ENCODE data around the gene ASIC1. TPM values are rescaled to one million over a fixed set of nuclear protein-coding genes. Genes with fewer than 3 reads are reported as not detected.

ASIC1 gene
- total RNA-seq, 8 experiments from 2014 or later, result 1.3 to 14.5 (median 7.6) TPM

DNA sequence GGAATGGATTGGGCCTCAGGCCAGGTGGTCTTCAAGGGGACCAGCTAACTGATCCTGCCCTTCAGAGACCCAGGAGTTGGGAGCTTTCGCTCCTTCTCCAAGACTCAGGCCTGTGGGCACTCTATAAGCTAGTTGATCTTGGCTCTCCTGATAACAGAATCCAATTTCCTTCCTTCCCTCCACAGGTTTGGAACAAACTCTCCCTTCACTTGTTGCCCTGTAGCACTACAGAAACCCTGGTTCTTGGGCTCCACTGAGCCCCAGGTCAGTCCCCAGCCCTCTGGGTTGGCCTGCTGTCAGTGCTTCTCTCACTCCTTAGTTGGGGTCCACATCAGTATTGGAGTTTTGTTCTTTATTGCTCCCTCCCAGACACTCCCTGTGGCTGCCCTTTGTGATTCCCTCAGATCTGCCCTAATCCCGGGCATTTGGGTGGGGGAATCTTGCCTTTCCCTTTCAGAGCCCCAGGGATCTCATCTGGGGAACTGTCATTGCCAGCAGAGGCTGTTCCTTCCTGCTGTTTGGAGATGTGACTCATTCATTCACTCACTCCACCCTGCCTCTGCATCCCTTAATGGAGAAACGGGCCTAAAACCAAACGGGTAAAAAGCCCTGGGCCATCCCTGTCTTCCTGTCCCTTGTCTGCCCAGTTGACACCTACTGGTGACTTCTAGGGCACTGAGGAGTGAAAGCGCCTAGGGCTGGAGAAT lies 42.1 kb downstream of the ASIC1 start:
- 10 to 88% (median 39%) methylated on average over 1 to 2 of the region's 5 CpGs; no CpG with 5 or more reads in 6 of the 10 experiments for WGBS, 10 experiments
- Histone ChIP-seq H3K27ac (no peak overlapping the region), H3K4me3 (no peak overlapping the region), H3K4me1 (replicated peaks in 1 of 2) (peaks cover 8 to 11% of the 10 kb centered on the region in 2 donors)
- in situ Hi-C loops (cut with MboI; ENCODE audit: low pct_unique_long_range_greater_than_20kb in 2 of 9, low sequenced_read_pairs in 9 of 9, unreplicated experiment in 9 of 9), result no loop called here
- ATAC-seq (replicated peaks in 6 of 8), result peak in 3 of 8 experiments; percentile 46 to 92 (median 90)

DNA sequence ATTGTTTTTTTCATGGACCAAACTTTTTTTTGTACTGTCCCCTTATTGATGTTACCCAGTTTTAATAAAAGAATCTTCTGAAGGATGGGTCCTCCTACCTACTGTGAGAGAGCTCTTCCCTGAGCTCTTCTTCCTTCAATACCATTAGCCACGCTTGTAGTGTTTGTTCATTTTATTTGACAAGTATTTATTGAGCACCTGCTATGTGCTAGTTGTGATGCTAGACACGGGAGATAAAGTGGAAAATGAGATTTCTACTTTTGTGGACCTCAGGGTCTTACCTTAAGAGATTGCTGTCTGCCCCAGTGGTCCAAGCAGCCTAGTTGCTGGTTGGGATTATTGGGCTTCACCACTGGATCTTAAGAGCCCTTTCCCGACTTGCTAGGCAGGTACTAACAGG lies 43.2 kb downstream of the ASIC1 start:
- no peak for ATAC-seq (replicated peaks in 6 of 8)
- in situ Hi-C loops (cut with MboI; ENCODE audit: low pct_unique_long_range_greater_than_20kb in 2 of 9, low sequenced_read_pairs in 9 of 9, unreplicated experiment in 9 of 9), result no loop called here
- 79 to 100% (median 98%) methylated on average over 1 to 3 of the region's 3 CpGs; no CpG with 5 or more reads in 2 of the 10 experiments for WGBS, 10 experiments
- no peak overlapping the region for H3K27ac ChIP-seq
- H3K4me1 ChIP-seq (replicated peaks in 1 of 2), result peaks cover 8 to 11% of the 10 kb centered on the region in 2 donors
- no peak overlapping the region for H3K4me3 ChIP-seq

DNA sequence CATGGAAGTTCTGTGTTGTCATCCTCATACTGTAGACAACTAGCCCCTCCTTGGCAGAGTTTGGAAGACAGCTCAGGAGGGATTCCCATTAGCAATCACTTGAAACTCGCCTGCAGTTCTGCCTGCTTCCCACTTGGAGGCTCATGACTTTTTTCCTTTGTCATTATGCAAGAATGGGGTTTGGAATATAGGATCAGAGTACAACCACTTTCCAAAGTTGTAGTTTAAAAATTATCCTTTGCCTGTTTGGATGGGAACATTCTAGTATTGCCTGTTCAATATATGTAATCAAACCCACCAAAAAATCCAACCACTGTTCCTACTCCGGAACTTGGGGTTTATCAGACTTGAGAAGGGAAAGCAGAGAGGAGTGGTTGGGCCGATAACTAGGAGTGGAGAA lies 44.3 kb downstream of the ASIC1 start:
- Histone ChIP-seq H3K27ac (no peak overlapping the region), H3K4me1 (replicated peaks in 1 of 2) (peaks cover 8 to 15% of the 10 kb centered on the region in 2 donors), H3K4me3 (no peak overlapping the region)
- in situ Hi-C loops (cut with MboI; ENCODE audit: low pct_unique_long_range_greater_than_20kb in 2 of 9, low sequenced_read_pairs in 9 of 9, unreplicated experiment in 9 of 9), result no loop called here
- WGBS, 10 experiments, result 0 to 100% (median 80%) methylated on average over 1 to 3 of the region's 3 CpGs; no CpG with 5 or more reads in 3 of the 10 experiments
- peak in 4 of 8 experiments; percentile 3 to 27 (median 10) for ATAC-seq (replicated peaks in 6 of 8)

DNA sequence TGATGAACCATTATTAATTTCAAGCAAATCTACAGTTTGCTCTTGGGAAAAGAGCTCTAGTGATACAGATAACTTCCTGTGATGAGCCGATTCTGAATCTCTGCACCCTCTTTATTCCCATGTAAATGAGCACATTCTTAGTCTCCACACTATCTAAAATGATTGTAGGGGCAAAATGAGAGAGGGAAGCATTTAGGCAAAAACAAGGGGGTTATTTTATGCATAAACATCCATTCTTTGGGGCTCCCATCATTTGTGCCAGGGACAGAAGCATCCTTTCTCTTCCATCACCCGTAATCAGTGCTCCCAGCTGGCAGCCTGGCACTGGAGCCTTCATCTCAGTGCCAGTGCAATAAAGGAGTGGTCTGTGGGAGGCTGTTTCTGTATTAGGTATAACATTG lies 44.7 kb downstream of the ASIC1 start:
- 76 to 100% (median 100%) methylated on average over 1 to 2 of the region's 2 CpGs; no CpG with 5 or more reads in 3 of the 10 experiments for WGBS, 10 experiments
- H3K4me3 ChIP-seq, result no peak overlapping the region
- H3K27ac ChIP-seq, result no peak overlapping the region
- ATAC-seq (replicated peaks in 6 of 8), result no peak
- peaks cover 8 to 15% of the 10 kb centered on the region in 2 donors for H3K4me1 ChIP-seq (replicated peaks in 1 of 2)
- in situ Hi-C loops (cut with MboI; ENCODE audit: low pct_unique_long_range_greater_than_20kb in 2 of 9, low sequenced_read_pairs in 9 of 9, unreplicated experiment in 9 of 9), result no loop called here

DNA sequence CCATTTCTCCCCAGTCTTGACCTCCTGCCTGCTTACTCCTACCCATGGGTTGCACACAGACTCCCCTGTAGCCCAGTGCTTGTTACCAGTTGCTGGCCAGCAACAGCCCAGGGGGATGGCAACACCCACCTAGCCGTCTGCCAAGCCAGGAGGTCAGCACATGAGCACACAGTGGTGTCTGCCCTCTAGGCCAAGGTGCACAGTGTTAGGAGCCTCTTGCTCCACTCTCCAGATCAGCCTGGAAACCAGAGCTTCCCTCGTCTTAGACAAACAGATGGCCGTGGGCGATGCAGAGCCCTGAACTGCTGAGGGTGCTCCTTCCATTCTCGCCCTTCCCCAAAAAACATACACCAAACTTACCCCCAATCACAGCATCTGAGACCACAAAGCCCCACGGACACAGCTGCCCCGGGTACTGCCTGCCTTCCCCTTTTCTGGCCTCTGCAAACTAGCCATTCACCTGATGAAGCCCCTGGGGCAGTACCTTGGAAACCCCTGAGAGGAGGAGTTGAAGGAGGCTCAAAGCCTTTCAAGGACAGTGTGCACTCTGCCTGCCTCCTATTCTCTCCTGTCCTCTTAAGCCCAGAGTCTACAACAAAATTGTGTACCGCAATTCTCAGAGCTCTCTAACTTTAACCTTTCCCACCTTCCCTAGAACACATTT lies 45.4 kb downstream of the ASIC1 start:
- H3K4me3 ChIP-seq, result no peak overlapping the region
- peaks cover 8 to 15% of the 10 kb centered on the region in 2 donors for H3K4me1 ChIP-seq (replicated peaks in 1 of 2)
- WGBS, 10 experiments, result 89 to 97% methylated on average over 5 to 7 of the region's 8 CpGs; no CpG with 5 or more reads in 8 of the 10 experiments
- in situ Hi-C loops (cut with MboI; ENCODE audit: low pct_unique_long_range_greater_than_20kb in 2 of 9, low sequenced_read_pairs in 9 of 9, unreplicated experiment in 9 of 9), result no loop called here
- no peak for ATAC-seq (replicated peaks in 6 of 8)
- no peak overlapping the region for H3K27ac ChIP-seq

DNA sequence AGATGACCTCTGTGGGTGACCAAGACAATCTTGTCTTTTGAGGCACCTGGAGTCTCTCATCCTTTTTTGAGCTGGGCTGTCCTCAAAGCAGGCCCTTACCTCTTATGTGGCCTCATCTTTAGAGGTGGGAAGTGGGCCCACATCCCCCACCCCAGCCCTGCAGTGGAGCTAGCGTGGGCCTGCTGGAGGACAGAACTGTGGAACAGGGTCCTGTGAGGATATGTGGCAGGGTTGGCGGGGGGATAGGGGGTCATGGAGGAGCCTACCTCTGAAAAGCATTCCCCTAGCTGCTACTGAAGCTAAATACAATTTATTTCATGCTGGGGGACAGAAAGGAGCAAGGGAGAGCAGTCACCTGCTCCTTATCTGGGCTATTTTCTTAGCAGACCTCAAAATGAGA lies 46.0 kb downstream of the ASIC1 start:
- in situ Hi-C loops (cut with MboI; ENCODE audit: low pct_unique_long_range_greater_than_20kb in 2 of 9, low sequenced_read_pairs in 9 of 9, unreplicated experiment in 9 of 9), result no loop called here
- Histone ChIP-seq H3K4me1 (replicated peaks in 1 of 2) (peaks cover 8 to 15% of the 10 kb centered on the region in 2 donors), H3K27ac (no peak overlapping the region), H3K4me3 (no peak overlapping the region)
- WGBS, 10 experiments, result 100% methylated on average over 1 of the region's 2 CpGs; no CpG with 5 or more reads in 7 of the 10 experiments
- no peak for ATAC-seq (replicated peaks in 6 of 8)

DNA sequence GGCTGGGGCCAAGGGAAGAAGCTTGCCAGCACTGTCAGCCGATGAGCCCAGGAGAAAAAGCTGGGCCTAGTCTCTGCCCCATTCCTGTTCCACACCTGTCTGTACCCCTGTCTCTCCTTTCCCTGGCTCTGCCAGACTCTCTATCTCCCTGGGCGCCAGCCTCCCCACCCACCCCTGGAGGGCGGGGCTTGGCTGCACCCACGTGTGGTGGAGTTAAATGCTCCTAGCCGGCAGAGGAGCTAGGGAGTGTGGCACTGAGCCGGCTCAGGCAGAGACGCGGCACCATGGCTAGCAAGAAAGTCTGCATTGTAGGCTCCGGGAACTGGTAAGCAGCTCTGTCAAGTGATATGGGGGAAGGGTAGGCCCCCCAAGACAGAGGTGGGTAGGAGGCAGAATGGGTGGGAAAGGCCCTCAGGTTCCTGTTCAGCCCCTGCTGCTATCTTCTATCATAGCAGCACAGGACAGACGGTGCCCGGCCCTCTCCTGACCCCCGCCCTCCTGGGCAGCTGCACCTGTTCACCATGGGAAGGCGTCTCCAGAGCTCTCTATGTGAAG lies 46.4 kb downstream of the ASIC1 start, which contains the start of gene GPD1:
TSS of gene GPD1 (plus strand) at position 242 of the 555 bp plus-strand sequence. CDS start at position 285, 43 bp downstream.
- WGBS, 10 experiments, result 18 to 26% (median 20%) methylated on average over 1 to 6 of the region's 13 CpGs; no CpG with 5 or more reads in 6 of the 10 experiments
- peak; percentile 60 to 94 (median 90) for ATAC-seq (replicated peaks in 6 of 8)
- no peak within 1 kb of the TSS for H3K27ac ChIP-seq
- H3K4me3 ChIP-seq, result no peak within 1 kb of the TSS
- in situ Hi-C loops (cut with MboI; ENCODE audit: low pct_unique_long_range_greater_than_20kb in 2 of 9, low sequenced_read_pairs in 9 of 9, unreplicated experiment in 9 of 9), result no loop called here
- H3K4me1 ChIP-seq (replicated peaks in 1 of 2), result peaks cover 8 to 15% of the 10 kb centered on the region in 2 donors

DNA sequence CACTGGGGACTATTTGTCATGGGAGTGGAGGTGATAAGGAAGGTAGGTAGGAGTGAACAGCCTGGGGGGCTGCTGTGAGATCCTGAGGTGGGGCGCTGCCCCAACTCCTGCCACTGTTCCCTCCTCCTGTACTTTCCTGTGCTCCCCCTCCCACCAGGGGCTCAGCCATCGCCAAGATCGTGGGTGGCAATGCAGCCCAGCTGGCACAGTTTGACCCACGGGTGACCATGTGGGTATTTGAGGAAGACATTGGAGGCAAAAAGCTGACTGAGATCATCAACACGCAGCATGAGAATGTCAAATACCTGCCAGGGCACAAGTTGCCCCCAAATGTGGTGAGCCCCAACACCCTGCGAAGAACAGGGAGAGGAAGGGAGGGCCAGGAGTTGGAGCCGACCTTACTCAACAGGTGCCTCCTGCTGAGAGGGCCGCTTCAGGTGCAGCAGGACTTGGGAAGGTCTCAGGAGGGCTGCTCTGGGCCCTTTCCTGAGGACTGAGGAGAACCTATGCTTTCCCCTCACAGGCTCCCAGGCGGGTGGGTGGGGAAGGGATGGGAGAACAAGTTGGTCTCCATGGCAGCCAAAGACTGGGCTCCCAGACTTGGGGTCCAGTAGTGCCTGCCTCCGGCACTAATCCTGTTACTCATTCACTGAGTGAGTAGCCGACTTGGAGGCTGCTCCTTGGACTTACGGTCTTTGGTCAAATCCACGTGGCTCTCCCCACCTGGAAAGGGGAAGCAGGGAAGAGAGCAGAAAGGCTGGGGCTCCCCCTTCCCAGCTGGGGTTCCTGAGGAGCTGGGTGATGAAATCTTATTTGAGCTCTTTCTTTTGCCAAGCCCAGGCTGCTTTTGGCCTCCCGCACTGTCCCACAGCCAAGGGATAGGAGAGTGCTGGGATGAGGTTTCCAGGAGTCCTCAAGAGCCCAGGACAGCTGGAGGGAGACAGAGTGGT lies 47.3 kb downstream of the ASIC1 start:
- WGBS, 10 experiments, result 38 to 81% (median 65%) methylated on average over 2 to 4 of the region's 14 CpGs; no CpG with 5 or more reads in 6 of the 10 experiments
- in situ Hi-C loops (cut with MboI; ENCODE audit: low pct_unique_long_range_greater_than_20kb in 2 of 9, low sequenced_read_pairs in 9 of 9, unreplicated experiment in 9 of 9), result no loop called here
- Histone ChIP-seq H3K4me1 (replicated peaks in 1 of 2) (peaks cover 8 to 17% of the 10 kb centered on the region in 2 donors), H3K27ac (no peak overlapping the region), H3K4me3 (no peak overlapping the region)
- no peak for ATAC-seq (replicated peaks in 6 of 8)

DNA sequence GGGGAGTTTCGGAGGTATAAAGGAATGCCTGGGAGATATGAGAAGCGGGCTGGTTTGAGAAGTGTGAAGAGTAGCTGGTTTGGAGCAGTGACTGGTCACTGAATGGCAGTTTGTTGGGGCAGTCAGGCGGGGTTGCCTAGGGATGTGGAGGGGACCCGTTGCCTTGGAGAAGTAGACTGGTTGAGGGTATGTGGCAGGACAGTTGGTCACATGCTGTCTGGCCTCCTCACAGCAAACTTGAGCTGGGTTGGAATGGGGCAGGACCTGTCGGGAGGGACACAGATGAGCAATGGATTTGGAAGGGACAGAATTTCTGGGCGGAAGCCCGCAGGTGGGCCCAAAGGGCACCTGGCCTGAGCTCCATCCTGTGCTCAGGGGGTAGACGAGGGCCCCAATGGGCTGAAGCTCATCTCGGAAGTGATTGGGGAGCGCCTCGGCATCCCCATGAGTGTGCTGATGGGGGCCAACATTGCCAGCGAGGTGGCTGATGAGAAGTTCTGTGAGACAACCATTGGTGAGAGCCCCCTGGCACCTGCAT lies 48.6 kb downstream of the ASIC1 start:
- no peak overlapping the region for H3K27ac ChIP-seq
- H3K4me1 ChIP-seq (replicated peaks in 1 of 2), result peaks cover 19 to 30% of the 10 kb centered on the region in 2 donors
- in situ Hi-C loops (cut with MboI; ENCODE audit: low pct_unique_long_range_greater_than_20kb in 2 of 9, low sequenced_read_pairs in 9 of 9, unreplicated experiment in 9 of 9), result no loop called here
- ATAC-seq (replicated peaks in 6 of 8), result peak in 2 of 8 experiments; percentile 47 to 67
- WGBS, 10 experiments, result 20 to 92% (median 65%) methylated on average over 1 to 8 of the region's 12 CpGs; no CpG with 5 or more reads in 3 of the 10 experiments
- H3K4me3 ChIP-seq, result no peak overlapping the region

DNA sequence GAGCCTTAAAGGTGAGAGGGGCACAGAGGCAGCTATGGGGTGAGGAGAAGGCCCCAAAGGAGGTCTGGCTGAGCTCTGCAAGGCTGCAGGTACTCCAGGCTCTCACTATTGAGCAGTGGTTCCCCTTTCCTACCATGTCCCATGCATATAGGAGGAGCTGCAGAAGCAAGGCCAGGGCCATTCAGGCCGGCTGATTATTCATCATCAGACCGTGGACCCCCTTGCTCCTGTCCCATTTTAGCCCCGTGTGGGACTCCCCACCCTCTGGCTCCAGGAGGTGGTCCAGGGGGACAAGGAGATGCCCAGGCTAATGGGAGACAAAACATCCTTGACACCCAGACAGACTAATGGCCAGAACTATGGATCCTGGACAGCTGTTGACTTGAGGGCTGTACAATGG lies 49.5 kb downstream of the ASIC1 start:
- ATAC-seq (replicated peaks in 6 of 8), result no peak
- in situ Hi-C loops (cut with MboI; ENCODE audit: low pct_unique_long_range_greater_than_20kb in 2 of 9, low sequenced_read_pairs in 9 of 9, unreplicated experiment in 9 of 9), result no loop called here
- no peak overlapping the region for H3K27ac ChIP-seq
- H3K4me3 ChIP-seq, result no peak overlapping the region
- peaks cover 23 to 34% of the 10 kb centered on the region in 2 donors for H3K4me1 ChIP-seq (replicated peaks in 1 of 2)
- whole genome bisulfite sequencing, 10 experiments, result 0 to 60% (median 33%) methylated on average over 1 to 3 of the region's 3 CpGs; no CpG with 5 or more reads in 7 of the 10 experiments

DNA sequence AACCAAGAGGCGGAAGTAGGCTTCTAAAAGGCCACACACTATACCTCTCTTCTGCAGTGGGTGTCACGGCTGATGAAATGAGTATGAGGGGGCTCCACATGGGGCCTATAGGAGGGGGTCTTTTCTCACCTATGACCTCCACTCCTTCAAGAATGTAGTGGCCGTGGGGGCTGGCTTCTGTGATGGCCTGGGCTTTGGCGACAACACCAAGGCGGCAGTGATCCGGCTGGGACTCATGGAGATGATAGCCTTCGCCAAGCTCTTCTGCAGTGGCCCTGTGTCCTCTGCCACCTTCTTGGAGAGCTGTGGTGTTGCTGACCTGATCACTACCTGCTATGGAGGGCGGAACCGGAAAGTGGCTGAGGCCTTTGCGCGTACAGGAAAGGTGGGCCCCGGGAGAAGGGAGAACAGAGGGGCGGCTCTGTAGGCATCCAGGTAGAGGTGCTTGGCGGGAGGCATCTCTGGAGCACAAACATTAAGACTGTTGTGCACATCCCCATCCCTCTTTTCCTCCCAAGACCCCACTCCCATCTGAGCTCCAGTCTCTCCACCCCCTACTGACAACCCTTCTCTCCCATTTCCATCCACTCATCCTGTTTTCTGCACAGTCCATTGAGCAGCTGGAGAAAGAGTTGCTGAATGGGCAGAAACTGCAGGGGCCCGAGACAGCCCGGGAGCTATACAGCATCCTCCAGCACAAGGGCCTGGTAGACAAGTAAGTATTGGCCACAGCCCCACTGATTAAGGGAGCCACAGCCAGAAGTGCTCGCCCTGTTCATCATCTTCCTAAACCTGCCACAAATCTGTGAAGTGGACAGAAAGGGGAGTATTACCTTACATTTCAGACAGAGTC lies 50.2 kb downstream of the ASIC1 start:
- 48 to 100% (median 89%) methylated on average over 1 to 6 of the region's 17 CpGs; no CpG with 5 or more reads in 5 of the 10 experiments for WGBS, 10 experiments
- H3K27ac ChIP-seq, result no peak overlapping the region
- no peak for ATAC-seq (replicated peaks in 6 of 8)
- peaks cover 23 to 34% of the 10 kb centered on the region in 2 donors for H3K4me1 ChIP-seq (replicated peaks in 1 of 2)
- H3K4me3 ChIP-seq, result no peak overlapping the region
- in situ Hi-C loops (cut with MboI; ENCODE audit: low pct_unique_long_range_greater_than_20kb in 2 of 9, low sequenced_read_pairs in 9 of 9, unreplicated experiment in 9 of 9), result no loop called here

All from motor neuron (in vitro differentiated cells).